DND-41 (cell line): ENCODE measurements around the gene KRTAP16-1.

ENCODE experiments used
- ATAC-seq: fragments of 200-7000 bp; cut with Tn5 transposase; 3 replicates; pipeline ENCODE4 v1.9.1; 2021; ENCODE audit warnings: low read depth; ENCODE audit not compliant: insufficient read depth
- DNase-seq: peaks from one replicate; pipeline ENCODE4 v3.0.0-alpha.2; 2020
- H2AFZ ChIP-seq: 2 replicates; pipeline ENCODE4 v1.6.0; 2012; ENCODE audit warnings: low read depth, low read length
- H3K27ac ChIP-seq: 2 replicates; pipeline ENCODE4 v1.5.1; 2012; ENCODE audit warnings: low read length, inconsistent platforms
- H3K27me3 ChIP-seq: fragments of 200-600 bp; sonication (generic); 2 replicates; pipeline ENCODE4 v1.6.0; 2012; ENCODE audit warnings: low read length, mild to moderate bottlenecking, inconsistent platforms; ENCODE audit not compliant: insufficient read depth, poor library complexity
- H3K36me3 ChIP-seq: 2 replicates; pipeline ENCODE4 v1.5.1; 2012; ENCODE audit warnings: low read length, inconsistent platforms; ENCODE audit not compliant: insufficient read depth
- H3K4me1 ChIP-seq: 2 replicates; pipeline ENCODE4 v1.5.1; 2012; ENCODE audit warnings: mild to moderate bottlenecking, low read length; ENCODE audit not compliant: insufficient read depth
- H3K4me2 ChIP-seq: 2 replicates; pipeline ENCODE4 v1.6.0; 2012; ENCODE audit warnings: mild to moderate bottlenecking, moderate library complexity, low read length, inconsistent platforms; ENCODE audit not compliant: insufficient read depth
- H3K4me3 ChIP-seq, 2 experiments: fragments of 200-600 bp in 1 of 2; shearing (Covaris generic) in 1 of 2; 2 replicates each; pipeline ENCODE4 v1.5.1; 2012 to 2016; ENCODE audit warnings: inconsistent platforms in 2 of 2, low read length in 2 of 2, mild to moderate bottlenecking in 2 of 2, low read depth in 1 of 2, moderate library complexity in 1 of 2
- H3K79me2 ChIP-seq: 2 replicates; pipeline ENCODE4 v1.6.0; 2012; ENCODE audit warnings: low read length, inconsistent platforms; ENCODE audit not compliant: insufficient read depth
- H3K9ac ChIP-seq: 2 replicates; pipeline ENCODE4 v1.6.0; 2012; ENCODE audit warnings: low read depth, mild to moderate bottlenecking, inconsistent platforms, low read length, moderate library complexity
- H3K9me3 ChIP-seq: 2 replicates; pipeline ENCODE4 v1.5.1; 2012; ENCODE audit warnings: low read length, moderate library complexity, mild to moderate bottlenecking, inconsistent platforms; ENCODE audit not compliant: insufficient read depth, severe bottlenecking
- H4K20me1 ChIP-seq: 2 replicates; pipeline ENCODE4 v1.6.0; 2012; ENCODE audit warnings: low read length; ENCODE audit not compliant: insufficient read depth
- CTCF ChIP-seq: IDR thresholded peaks from 2 replicates; pipeline ENCODE4 v1.5.1; 2012; ENCODE audit warnings: borderline replicate concordance, low read length, moderate library complexity, mild to moderate bottlenecking; ENCODE audit not compliant: poor library complexity, severe bottlenecking; ENCODE audit errors: extremely low read depth
- EZH2 ChIP-seq: IDR thresholded peaks from 3 replicates; pipeline ENCODE4 v1.6.1; 2012; ENCODE audit warnings: borderline replicate concordance, low read depth, mild to moderate bottlenecking, moderate library complexity, low read length, inconsistent platforms; ENCODE audit not compliant: severe bottlenecking

KRTAP16-1 gene

GRCh38 chr17:41328207-41328606 lies 19.1 kb upstream of the KRTAP16-1 start:
- Histone ChIP-seq H2AFZ (no peak overlapping the region), H4K20me1 (no peaks in the 10 kb centered on the region; the same call in 1 of the 2 replicates), H3K4me3 (no peak overlapping the region), H3K27me3 (peaks cover 2% of the 10 kb centered on the region), H3K4me1 (no peaks in the 10 kb centered on the region), H3K79me2 (no peaks in the 10 kb centered on the region), H3K9ac (no peak overlapping the region), H3K9me3 (no peaks in the 10 kb centered on the region), H3K4me2 (no peak overlapping the region), H3K27ac (no peak overlapping the region), H3K36me3 (no peaks in the 10 kb centered on the region)
- TF ChIP-seq CTCF (no peak), EZH2 (no peak)
- no peak for ATAC-seq
- no peak for DNase-seq

- no peak for TF ChIP-seq CTCF
- no peak for TF ChIP-seq EZH2
- Histone ChIP-seq H3K36me3 (no peaks in the 10 kb centered on the region), H3K9ac (no peak overlapping the region), H3K4me2 (no peak overlapping the region), H2AFZ (no peak overlapping the region), H3K27me3 (peaks cover 2% of the 10 kb centered on the region), H4K20me1 (no peaks in the 10 kb centered on the region; the same call in 1 of the 2 replicates), H3K4me3 (no peak overlapping the region), H3K27ac (no peak overlapping the region), H3K79me2 (no peaks in the 10 kb centered on the region), H3K9me3 (no peaks in the 10 kb centered on the region), H3K4me1 (no peaks in the 10 kb centered on the region)
- ATAC-seq, result no peak
- no peak for DNase-seq
These were observed 18.5 kb upstream of the KRTAP16-1 start for GRCh38 chr17:41327411-41328120.

DNA sequence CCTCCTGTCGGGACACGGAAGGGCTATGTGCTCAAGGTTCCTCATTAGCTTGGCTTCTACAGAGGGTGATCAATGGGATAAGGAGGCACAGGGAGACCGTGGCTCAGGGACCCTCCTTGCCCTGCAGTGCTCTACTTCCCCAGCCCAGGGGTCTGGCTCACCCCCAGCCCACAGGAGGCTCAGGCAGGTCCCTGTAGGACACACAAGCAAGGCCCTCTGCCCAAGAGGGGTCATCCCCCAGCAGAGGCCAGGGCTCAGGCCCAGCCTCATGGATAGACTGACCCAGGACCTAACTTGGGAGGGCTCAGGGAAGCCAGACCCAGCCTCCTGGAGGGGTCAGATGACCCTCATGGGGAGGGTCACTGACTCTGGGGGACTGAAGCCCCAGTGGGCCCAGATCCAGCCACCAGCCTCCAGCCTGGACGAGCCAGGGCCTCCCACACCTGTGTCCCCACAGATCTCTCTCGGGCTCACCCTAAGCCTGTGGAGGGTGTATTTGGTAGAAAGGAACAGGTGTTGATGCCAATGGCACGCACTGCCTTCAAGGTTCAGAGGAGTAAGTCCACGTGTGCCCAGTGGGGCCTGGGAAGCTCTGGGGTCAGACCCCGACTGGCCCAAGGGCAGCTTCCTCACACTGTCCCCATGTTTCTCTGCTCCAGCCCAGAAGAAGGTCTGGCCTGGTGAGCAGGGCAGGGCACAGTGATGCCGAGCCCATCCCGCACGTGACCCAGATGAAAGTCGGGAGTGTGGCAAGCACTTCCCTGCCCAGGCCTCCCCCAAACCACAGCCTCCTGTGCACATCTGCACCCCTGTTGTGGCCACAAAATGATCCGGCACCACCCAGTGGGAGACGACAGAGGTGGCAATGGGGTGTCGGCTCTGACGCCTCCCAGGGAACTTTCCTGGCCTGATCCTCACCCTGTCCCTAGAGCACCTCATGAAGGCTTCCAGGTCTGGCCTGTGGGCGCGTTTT lies 17.4 kb upstream of the KRTAP16-1 start:
- no peaks in the 10 kb centered on the region for H3K4me1 ChIP-seq
- no peak for TF ChIP-seq EZH2
- TF ChIP-seq CTCF, result no peak
- H3K9ac ChIP-seq, result no peak overlapping the region
- H3K4me3 ChIP-seq, result no peak overlapping the region
- H3K9me3 ChIP-seq, result no peaks in the 10 kb centered on the region
- H2AFZ ChIP-seq, result no peak overlapping the region
- no peaks in the 10 kb centered on the region; the same call in 1 of the 2 replicates for H4K20me1 ChIP-seq
- H3K79me2 ChIP-seq, result no peaks in the 10 kb centered on the region
- no peaks in the 10 kb centered on the region for H3K36me3 ChIP-seq
- ATAC-seq, result no peak
- no peak for DNase-seq
- no peaks in the 10 kb centered on the region for H3K27me3 ChIP-seq
- H3K27ac ChIP-seq, result no peak overlapping the region
- H3K4me2 ChIP-seq, result no peak overlapping the region
